Brain pericyte (primary cell): ENCODE measurements around the gene FBXW8.

Source experiments
- DNase-seq: peaks from one replicate; pipeline ENCODE4 v3.0.0-alpha.2; 2012; ENCODE audit warnings: low read depth, low spot score

The FBXW8 gene

DNA sequence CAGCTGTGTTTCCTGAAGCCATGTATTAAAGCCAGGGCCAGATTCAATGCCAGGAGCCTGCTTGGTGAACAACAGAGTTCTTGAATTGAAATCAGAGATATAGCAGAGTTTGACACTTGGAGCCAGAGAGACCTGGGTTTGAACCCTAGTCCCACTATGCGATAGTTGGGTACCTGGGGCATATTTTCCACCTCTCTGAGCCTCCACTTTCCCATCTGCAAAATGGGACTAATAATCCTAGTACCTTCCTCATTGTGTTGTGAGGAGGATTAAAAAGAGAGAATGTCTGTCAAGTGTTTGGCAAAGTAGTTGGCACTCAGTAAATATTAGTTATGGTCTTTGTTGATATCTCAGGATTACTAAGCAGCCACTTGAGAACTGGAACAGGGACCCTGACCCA is 23.5 kb upstream of the FBXW8 start:
- DNase-seq, result no peak

DNA sequence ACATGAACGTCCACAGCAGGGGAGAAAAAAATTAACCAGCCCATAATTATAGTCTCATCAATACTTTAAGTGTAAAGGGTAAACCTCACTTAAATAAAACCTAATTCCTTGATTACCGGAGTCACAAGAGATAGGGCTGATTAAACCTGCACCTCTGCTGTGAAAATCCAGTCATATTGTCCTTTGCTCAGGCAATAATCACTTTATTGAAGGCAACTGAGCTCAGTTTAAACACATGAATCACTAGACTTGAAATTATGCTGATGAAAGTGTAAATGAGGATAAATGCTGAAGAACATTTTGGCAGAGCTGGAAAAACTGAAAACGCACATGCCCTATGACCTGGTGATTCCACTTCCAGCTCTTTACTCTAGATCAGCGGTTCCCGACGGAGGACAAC is 22.9 kb upstream of the FBXW8 start:
- no peak for DNase-seq

DNA sequence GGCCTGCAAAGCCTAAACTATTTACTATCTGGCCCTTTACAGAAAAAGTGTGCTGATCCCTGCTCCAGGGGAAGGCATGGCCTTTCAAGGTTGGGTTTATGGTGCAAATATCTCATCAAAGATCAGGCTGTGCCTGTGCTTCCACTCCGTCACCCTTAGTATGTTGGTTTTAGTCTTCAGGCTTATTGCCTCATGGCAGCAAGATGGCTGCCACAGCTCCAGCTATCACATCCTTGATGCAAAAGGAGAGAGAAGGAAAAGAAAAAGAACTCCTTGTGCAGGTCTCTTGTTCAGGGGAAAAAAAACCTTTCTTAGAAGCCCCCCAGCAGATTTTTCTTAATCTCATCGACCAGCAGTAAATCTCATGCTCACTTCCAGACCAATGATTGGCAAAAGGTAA is 20.4 kb upstream of the FBXW8 start:
- DNase-seq, result no peak

DNA sequence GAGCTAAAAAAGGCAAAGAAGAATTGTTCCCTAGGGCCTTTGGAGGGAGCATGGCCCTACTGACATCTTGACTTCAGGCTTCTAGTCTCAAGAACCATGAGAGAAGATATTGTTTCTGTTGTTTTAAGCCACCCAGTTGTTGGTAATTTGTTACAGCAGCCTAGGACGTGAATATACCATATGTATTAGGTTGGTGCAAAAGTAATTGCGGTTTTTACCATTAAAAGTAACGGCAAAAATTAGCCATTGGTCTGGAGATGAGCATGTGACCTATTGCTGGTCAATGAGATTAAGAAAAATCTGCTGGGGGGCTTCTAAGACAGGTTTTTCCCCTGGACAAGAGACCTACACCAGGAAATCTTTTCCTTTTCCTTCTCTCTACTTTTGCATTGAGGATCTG is 19.7 kb upstream of the FBXW8 start:
- DNase-seq, result no peak

DNA sequence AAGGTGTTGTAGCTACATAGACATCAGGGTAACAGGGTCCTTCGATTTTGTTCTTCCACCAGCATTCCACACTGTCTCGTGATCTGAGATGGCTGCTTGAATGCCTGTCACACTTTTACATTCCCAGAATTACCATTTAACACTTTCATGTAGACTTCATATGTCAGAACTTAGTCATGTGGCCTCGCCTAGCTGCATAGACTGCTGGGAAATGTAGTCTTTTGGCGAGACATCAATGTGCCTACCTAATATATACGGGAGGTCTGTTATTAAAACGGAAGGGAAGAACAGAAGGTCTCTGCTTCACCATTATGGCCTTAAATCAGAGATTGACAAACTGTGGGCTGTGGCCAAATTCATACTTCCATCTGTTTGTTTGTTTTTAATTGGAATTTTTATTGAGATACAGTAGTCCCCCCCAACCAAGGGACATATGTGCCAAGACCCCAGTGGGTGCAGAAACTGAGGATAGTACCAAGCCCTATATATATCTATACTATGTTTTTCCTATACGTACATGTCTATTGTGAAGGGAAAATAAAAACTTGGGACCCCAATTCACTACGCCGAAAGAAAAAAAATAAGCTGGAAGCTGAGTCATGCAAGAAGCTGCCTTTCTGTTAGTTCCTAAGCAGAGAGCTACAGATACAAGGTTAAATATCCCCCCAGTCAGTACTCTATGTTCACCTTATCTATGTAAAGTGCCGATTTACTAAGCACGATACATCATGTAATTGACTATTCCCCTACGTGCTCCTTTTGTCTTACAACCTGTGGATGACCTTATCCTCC is 18.2 kb upstream of the FBXW8 start:
- DNase-seq, result no peak

DNA sequence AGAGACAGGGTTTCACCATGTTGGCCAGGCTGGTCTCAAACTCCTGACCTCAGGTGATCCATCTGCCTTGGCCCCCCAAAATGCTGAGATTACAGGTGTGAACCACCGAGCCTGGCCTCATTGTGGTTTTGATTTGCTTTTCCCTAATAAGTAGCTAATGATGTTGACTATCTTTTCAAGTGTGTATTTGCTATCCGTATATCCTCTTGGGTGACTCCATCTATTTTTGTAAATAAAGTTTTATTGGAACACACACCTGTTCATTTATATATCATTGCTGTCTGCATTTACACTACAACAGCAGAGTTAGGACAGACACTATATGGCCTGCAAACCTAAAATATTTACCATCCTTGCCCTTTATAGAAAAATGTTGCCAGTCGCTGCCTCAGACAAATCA is 15.8 kb upstream of the FBXW8 start:
- DNase-seq, result no peak

DNA sequence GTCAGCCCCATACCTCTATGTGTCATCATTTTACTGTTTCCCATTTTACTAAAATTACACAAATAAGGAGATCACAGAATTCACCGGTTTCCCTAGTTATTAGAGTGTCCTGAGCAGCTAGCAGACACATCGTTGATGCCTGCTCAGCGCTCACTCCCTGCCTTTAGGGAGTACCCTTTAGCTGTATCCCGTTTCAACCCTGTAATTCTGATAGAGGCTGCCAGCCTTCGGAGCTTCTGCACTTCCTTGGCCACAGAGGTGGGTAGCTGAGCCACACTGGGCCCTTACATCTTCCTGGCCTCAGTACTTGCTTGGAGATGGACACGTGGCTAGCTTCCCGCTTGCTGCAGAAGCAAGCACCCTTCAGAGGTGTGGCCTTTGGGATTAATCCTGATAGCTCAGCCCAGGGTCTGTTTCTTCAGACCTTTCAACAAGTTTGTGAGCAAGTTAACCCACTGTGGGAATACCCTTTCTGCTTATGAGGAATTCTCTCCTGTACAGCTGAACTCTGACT is 14.3 kb upstream of the FBXW8 start:
- no peak for DNase-seq

DNA sequence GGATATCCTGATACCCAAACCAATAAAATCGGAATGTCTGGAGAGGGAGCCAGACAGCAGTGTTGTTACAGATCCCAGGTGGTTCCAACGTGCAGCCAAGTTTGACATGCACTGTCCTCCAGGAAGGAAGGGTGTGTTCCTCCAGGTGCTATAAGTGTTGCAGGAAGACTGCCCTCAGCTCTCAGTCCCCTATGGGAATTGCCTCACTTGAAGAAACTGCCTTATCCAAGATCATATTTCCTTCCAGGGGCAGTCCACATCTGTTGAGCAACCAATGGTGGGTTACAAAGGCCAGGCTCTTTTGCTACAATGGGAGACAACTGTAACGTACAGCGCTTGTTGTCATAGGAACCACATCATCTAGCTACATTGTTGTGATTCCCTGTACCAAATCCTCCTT is 13.3 kb upstream of the FBXW8 start:
- DNase-seq, result no peak

DNA sequence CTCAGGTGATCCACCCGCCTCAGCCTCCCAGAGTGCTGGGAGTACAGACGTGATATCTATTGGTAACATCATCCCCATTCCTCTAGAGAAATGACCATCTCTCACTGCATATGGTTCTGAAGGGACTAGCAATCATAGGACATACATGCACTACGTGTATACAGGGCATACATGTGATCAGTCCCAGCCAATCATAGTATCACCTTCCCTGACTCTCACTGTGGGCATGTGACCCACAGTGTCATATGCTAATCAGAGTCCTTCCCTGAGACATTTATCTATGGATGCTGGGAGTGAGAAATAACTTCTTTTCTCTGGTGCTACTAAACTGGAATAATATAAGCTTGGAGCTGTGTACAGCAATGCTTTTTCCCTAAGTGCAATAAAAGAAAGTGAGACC is 12.1 kb upstream of the FBXW8 start:
- DNase-seq, result no peak

DNA sequence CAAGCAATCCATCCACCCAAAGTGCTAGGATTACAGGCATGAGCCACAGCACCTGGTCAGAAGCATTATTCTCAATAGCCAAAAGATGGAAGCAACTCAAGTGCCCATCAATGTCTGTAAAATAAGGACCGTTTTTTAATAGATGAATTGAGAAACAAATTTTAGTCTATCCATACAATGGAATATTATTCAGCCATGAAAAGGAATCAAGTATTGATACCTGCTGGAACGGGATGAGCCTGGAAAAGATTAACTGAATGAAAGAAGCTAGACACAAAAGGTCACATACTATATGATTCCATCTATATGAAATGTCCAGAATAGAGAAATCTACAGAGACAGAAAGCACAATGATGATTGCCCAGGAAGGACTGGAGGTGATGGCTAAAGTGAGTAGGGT is 9.1 kb upstream of the FBXW8 start:
- DNase-seq, result no peak

DNA sequence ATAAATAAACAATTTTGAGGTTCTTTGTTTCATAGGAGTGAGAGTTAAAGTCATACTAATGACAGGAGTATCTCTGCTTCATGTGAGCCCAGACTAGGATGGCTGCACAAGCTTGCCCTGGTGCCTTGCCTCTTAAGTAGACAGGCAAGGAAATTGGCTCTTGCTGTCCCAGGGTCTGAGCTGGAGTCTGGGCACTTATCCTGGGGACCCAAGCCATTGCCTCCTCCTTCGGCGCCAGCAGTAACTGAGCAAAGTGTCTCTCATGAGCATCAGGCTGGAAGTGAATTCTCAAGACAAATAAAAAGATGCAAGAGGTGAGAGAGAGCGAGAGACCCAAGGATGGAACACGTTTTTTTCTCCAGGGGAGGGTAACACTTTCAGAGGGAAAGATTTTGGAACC is 6.9 kb upstream of the FBXW8 start:
- DNase-seq, result no peak

DNA sequence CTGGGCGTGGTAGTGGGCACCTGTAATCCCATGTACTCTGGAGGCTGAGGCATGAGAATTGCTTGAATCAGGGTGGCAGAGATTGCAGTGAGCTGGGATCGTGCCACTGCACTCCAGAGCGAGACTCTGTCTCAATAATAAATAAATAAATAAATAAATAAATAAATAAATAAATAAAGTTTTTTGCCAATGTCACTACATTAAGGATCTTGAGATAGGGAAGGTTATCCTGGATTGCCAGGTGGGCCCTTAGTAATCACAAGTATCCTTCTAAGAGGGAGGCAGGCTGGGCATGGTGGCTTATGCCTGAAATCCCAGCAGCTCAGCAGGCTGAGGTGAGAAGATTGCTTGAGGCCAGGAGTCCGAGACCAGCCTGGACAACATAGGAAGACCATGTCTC is 4.5 kb upstream of the FBXW8 start:
- no peak for DNase-seq

DNA sequence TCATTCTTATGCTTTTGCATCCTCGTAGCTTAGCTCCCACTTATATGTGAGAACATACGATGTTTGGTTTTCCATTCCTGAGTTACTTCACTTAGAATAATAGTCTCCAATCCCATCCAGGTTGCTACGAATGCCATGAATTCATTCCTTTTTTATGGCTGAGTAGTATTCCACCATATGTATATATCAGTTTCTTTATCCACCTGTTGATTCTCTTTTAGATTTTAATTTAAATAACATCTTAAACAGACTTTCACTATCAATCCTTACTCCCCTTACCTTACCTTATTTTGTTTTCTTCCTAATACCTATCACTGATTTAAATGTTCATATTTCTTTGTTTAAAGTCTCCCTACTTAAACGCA is 488 bp upstream of the FBXW8 start:
- no peak for DNase-seq

DNA sequence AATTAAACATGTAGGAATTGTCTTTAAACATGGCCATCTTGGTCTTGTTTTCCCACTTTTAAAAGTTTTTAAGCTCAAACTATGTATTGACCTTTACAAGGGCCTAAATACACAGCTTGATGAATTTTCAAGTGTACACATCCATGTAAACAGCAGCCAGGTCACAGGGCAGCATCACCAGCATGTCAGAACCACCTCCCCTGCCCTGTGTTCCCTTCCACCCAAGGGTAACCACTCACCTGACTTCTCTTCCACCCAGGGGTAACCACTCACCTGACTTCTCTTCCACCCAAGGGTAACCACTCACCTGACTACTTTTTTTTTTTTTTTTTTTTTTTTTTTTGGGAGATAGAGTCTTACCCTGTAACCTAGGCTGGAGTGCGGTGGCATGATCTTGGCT is 4.6 kb downstream of the FBXW8 start:
- DNase-seq, result no peak

DNA sequence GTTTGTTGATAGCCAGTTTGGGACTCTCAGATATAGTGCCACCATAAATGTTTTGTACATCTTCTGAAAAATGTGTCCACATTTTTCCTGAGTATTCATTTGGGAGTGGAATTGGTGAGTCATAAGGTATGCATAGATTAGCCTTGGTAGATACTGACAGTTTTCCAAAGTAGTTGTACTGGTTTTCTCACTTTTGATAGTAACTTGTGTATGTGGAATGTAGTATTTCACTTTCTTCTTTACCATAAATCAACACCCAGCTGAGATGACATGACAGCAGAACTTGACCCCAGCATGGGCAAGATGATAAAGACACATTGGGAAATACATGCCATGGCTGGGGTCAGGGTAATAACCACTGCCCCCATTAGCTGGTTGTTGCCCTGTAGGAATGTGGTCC is 5.4 kb downstream of the FBXW8 start:
- no peak for DNase-seq

DNA sequence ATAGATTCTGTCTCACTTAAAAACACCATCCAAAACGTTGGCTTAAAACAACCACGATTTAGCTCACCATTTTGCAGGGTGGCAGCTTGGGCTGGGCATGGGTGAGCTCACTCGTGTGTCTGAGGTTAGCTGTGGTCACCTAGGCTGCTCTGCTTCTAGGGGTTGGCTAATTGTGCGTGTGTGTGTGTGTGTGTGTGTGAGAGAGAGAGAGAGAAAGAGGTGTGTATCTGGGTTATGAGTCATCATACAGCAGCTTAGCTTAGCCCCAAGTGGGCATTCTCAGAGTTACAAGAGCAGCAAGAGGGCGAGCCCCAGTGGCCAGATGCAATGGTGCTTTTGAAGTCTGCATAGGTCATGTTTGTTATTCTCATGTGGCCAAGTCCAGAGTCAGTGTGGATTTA is 6.0 kb downstream of the FBXW8 start:
- peak; percentile 48 for DNase-seq

DNA sequence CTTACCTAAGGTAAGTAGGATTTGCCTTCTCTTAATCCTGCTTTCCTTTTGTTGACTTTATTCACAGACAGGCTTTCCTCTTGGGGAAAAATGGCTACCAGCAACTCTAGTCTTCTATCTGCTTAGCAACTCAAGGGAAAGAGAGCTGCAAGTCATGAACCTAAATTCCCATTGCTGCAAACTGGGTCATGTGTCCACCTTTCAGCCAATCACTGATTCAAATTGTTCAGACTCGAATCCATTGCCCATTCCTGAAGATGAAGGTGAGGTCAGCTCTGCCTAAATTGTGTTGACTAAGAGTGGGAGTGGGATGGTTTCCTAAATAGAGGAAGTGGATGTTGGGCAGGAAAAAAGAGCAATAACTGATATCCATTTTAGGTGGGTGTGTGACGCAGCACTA is 7.7 kb downstream of the FBXW8 start:
- DNase-seq, result no peak

DNA sequence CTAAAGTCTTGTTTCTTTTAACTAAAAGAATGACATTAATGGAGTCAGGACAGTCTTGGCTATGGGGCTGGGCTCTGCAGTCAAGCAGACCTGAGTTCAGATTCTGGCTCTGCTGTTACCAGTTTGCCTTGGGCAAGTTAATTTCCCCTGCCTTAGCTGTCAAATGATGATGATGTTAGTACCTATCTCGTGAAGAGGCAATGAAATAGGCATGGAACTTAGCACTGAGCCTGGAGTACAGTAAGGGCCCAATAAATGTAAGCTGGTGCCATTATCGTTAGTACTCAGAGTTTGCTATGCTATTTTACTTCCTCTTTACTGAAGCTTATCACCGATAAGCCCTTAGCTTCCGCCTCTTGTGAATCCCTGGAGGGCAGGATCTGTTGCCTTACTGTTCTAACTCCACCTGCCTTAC is 8.5 kb downstream of the FBXW8 start:
- no peak for DNase-seq

DNA sequence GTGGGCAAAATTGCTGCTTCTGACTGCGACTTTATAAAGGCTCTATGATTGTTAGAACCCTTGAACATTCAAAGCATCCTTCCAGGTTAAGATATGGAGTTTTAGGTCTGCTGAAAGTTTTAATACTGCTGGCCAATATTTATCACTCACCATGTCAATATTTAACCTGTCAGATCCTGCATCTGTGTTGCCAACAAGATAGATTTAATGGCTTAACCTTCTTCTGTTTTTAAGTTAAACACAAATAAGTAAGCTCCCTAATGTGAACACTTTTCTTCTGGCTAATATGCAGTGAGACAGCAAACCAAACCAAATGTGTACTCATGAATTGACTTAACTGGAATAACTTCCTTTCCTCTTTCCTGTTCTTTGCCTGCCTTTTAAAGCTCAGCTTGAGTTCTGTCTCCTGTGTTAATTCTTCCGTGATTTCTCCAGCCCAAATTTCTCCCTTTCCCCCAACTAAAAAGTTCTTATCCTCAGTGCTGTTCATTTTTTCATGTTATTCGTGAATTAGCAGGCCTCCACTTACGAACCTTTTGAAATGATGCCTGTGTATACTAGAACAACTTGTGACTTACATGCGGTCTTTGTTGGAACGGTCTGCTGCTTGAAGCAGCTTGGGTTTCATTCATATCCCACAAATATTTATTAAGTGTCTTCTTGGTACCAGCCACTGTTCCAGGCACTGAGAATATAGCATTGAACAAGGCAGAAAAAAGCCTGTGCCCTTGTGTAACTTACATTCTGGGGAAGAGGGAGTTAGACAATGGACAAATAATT is 9.1 kb downstream of the FBXW8 start:
- no peak for DNase-seq

DNA sequence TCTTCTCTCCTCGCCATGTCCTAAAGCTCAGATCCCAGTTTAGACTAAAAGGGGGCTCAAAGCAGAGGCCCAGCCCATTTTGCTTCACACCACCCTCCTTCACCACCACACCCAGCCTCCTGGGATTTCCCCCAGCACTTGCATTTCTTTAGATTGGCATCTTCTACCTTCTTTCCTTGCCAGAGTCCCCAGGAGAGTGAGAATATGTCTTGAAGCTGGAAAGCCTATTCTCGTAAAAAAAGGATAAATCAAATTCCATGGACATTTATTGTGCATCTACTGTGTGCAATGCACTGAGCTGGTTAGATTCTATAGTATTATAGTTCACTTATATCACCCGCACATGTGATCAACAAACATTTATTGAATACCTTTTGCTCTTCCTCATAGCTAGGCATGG is 10.2 kb downstream of the FBXW8 start:
- DNase-seq, result no peak

DNA sequence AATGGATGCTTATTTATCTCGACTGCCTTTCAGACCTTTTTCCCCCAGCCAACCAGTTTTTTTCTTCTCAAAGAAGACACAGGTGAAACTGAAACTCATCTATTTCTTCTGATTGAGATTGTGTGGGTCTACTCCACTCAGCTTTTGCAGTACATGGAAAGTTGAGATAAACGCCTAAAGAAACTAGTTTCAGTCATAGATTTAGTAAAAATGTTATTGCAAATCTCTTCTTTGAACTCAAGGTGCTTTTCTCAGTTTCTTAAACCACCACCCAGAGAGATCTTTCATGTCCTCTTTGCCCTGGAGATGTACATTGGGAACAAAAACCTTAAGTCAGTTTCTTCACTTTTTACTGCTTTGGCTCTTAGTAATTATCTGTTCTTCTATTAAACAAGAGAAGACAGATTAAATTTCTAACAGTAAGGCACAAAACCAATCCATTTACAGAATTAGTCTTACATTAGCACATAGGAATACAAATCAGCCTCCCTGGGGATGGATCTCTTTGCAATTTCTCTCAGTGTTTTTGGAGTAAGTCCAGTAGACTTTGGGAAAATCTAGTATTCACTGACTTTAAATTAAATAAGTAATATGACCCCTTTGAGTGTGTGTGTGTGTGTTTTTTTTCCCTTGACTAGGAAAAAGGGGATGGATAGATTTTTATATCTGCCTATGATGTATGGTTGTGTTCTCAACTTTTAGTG is 11.6 kb downstream of the FBXW8 start:
- DNase-seq, result peak; percentile 18
